GOT3 (cell line): ENCODE data around the gene CCDC82.

ENCODE experiments used
- DNase-seq: peaks from one replicate; lab custom pipeline; 2025; ENCODE audit warnings: mixed read lengths; lab: John Stamatoyannopoulos, UW

Gene CCDC82

GRCh38 chr11:96306933-96307775 is 82.6 kb downstream of the CCDC82 start:
- DNase-seq = peak; percentile 16

- no peak for DNase-seq
These were observed 83.1 kb downstream of the CCDC82 start for GRCh38 chr11:96306600-96306932.

GRCh38 chr11:96306071-96306470 is 83.6 kb downstream of the CCDC82 start:
- DNase-seq = no peak

- DNase-seq = no peak
These were observed 85.7 kb downstream of the CCDC82 start for GRCh38 chr11:96303980-96304379.

GRCh38 chr11:96303064-96303463 is 86.6 kb downstream of the CCDC82 start:
- no peak for DNase-seq
